Right lobe of liver (tissue), 4 donors: ENCODE measurements around the gene ATXN10.

Source experiments
- CTCF ChIP-seq, 4 donors: fragments of 200-600 bp in 3 of 4; fragments of 450-650 bp in 1 of 4; IDR thresholded peaks; one replicate each; pipeline versions ENCODE4 v1.5.1 to v1.8.0; 2016 to 2022; ENCODE audit warnings: antibody characterized with exemption in 4 of 4, mild to moderate bottlenecking in 2 of 4
- POLR2A ChIP-seq: fragments of 450-650 bp; IDR thresholded peaks from one replicate; pipeline ENCODE4 v1.6.1; 2017; ENCODE audit warnings: antibody characterized with exemption, mild to moderate bottlenecking
- donor health status: DM: no; HTN: no; CAD: no.
- donor health status: DM: no; HTN: no; CAD: no.
- donor health status: DM: no; HTN: yes; CAD: no.

GRCh38 chr22:45722006-45722405 is 50.4 kb downstream of the ATXN10 start:
- TF ChIP-seq CTCF (IDR thresholded peaks at IDR 0.05) (no peak), POLR2A (no peak)
